ENCODE measurements around the gene EIF4G3.

- no peak for TF ChIP-seq POLR2AphosphoS5 (IDR thresholded peaks at IDR 0.05; ENCODE audit: borderline replicate concordance, low read depth, low read length)
- TF ChIP-seq EZH2 (IDR thresholded peaks at IDR 0.05) = no peak
These were observed 43.0 kb upstream of the EIF4G3 start for GRCh38 chr1:21219674-21220073.

Data from SK-N-MC (cell line).